ENCODE results near the gene DOLK.
A peak's percentile ranks its signal among the peaks of the same experiment; 100 is the strongest.

DNA sequence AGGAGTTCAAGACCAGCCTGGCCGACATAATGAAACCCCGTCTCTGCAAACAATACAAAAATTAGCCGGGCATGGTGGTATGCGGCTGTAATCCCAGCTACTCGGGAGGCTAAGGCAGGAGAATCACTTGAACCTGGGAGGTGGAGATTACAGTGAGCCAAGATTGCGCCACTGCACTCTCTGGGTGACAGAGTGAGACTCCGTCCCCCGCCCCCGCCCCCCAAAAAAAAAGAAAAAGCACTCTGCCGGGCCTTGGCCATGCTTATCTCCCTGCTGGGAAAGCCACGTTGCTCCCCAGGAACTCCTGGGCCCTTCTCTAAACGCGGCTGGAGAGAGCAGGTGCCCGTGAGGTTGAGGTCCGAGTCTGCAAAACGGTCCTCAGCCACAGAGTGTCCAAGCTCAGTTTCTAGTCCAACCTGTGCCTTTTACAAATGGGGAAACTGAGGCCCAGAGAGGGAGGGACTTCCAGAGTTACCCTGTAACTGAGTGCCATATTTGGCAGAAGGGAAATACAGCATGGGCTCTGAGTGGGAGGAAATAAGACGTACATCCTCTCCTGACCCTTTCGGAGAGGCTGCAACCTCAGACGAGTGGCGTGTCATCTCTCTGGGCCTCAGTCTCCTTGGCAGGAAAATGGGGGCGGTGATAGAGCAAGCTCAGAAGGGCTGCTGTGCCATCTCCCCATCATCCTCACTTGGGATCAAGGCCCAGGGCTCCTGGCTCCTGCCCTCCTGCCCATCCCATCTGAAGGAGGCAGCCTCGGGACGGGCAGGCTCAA, 33.2 kb downstream of the DOLK start:
- TF ChIP-seq, protein P1, sequence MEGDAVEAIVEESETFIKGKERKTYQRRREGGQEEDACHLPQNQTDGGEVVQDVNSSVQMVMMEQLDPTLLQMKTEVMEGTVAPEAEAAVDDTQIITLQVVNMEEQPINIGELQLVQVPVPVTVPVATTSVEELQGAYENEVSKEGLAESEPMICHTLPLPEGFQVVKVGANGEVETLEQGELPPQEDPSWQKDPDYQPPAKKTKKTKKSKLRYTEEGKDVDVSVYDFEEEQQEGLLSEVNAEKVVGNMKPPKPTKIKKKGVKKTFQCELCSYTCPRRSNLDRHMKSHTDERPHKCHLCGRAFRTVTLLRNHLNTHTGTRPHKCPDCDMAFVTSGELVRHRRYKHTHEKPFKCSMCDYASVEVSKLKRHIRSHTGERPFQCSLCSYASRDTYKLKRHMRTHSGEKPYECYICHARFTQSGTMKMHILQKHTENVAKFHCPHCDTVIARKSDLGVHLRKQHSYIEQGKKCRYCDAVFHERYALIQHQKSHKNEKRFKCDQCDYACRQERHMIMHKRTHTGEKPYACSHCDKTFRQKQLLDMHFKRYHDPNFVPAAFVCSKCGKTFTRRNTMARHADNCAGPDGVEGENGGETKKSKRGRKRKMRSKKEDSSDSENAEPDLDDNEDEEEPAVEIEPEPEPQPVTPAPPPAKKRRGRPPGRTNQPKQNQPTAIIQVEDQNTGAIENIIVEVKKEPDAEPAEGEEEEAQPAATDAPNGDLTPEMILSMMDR (IDR thresholded peaks at IDR 0.05 in 8 of 11, conservative IDR thresholded peaks at IDR 0.05 in 3 of 11), result no peak
- no peak for TF ChIP-seq POLR2A (IDR thresholded peaks at IDR 0.05)
- TF ChIP-seq POLR2AphosphoS5 (IDR thresholded peaks at IDR 0.05), result peak in 1 of 3 donors; percentile 7

Measured in spleen (tissue), 7 donors.